ENCODE data around the gene HEPHL1.
"Not testable (repeated sequence)": the region's sequence is repeated elsewhere in the genome, so short reads cannot be mapped to it uniquely, and the experiment has no call there.

Gene HEPHL1

DNA sequence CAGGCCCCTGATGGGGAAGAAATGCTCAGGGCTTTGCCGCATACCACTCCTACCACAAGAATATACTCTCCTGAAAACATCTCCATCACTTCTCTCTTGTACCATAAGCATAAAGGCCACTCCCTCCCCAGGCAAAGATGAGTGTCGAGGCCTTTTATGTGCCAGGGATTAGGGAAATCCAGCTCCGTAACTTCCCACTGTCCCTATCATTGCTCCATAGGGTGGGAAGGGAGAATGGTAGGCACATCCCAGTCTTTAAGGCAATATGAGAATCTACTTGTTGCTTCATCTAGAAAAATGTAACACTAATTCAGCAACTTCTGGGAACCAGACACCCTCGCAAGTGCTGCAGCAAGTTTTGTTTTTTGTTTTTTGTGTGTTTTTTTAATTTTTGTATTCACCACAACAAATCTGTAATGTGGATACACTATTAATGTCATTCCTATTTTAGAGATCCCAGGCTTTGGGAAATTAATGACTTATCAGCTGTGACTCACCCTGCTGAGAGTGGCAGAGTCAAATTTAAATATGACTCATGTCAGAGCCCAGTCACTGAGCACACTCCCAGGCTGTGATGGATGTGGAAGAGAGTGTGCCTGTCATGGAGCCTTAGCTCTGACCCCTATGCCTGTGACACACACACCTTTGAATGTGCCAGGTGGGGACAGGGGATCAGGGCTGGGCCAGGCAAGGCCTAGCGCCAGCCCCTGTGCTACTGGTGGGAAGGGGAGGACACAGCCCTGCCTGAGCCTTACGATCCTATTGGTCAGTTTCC, 130.9 kb downstream of the HEPHL1 start:
- DNase-seq (ENCODE audit: low read depth): no peak

DNA sequence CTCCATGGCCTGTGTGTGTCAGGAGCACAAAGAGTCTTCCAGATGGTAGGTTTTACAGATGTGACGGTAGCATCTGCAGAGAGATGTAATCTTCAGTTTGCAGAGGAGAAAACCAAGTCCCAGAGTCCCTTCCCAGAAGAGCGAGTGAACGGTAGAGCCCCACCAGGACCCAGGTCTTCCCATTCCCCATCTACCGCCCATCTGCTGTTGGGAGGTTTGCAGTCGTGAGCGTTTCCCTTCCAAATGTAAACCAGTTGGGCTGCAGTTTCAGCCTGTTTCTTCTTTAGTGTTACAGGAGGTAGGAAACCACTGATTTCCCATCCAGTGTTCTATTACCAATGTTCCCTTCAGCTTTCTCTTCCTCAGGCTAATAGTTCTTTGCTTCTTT, 131.5 kb downstream of the HEPHL1 start:
- DNase-seq (ENCODE audit: low read depth): no peak

DNA sequence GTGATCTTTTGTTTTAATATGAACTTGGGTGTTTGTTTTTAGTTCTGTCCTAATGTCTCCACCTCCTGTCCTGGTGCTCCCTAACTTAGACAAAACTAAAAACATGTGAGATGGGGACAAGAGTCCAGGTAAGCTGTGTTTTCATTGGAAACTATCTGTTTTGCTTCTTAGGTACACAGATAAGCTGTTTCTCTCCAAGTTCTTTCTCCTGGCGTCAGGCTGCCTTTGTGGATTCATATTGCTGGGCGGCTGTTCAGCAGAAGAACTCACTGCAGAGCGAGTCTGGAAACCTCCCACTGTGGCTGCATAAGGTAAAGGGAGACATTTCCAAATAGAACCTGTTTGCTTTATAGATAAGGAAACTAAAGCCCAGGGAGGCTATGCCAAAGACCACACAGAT, 132.2 kb downstream of the HEPHL1 start:
- DNase-seq (ENCODE audit: low read depth): no peak

DNA sequence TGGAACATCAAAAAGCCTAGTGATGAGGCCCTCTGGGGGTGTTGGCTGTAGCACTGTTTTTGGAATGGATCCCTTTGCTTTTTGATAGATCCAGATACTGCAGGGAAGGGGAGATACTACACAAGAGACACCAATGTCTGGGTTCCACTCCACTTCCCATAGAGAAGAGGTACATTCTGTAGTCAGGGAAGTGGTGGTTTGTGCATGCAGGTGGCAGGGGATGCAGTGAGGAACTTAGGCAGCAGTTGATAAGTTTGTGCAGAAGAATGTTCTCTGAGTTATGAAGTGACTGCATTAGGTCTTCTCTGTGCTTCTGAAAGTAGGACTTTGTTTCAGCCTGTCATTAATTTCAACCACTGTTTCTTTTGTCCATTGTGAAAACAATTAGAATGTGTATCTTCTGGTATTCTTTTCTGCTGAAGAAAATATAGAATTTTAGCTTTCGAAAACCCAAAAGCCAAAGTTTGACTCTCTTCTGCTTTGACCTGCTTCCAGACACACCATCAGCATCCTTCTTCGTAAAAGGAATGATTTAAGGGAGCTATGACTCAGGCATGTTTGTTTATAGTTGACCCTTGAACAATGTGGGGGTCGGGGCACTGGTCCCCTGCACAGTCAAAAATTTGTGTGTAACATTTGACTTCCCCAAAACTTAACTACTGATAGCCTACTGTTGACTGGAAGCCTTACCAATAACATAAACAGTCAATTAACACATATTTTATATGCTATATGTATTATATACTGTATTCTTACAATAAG, 133.1 kb downstream of the HEPHL1 start:
- DNase-seq (ENCODE audit: low read depth): no peak

DNA sequence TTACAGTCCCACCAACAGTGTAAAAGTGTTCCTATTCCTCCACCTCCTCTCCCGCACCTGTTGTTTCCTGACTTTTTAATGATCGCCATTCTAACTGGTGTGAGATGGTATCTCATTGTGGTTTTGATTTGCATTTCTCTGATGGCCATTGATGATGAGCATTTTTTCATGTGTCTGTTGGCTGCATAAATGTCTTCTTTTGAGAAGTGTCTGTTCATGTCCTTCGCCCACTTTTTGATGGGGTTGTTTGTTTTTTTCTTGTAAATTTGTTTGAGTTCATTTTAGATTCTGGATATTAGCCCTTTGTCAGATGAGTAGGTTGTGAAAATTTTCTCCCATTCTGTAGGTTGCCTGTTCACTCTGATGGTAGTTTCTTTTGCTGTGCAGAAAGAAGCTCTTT, 136.2 kb downstream of the HEPHL1 start:
- not testable (repeated sequence) for DNase-seq (ENCODE audit: low read depth)
